Endothelial cell of hepatic sinusoid (primary cell): ENCODE measurements around the gene METTL23.
"Not testable (repeated sequence)": the region's sequence is repeated elsewhere in the genome, so short reads cannot be mapped to it uniquely, and the experiment has no call there.

Experiments used
- in situ Hi-C: cut with HindIII; loops from 2 replicates; pipeline ENCODE4 v1.10.0; 2017; ENCODE audit warnings: low sequenced_read_pairs

METTL23 gene

DNA sequence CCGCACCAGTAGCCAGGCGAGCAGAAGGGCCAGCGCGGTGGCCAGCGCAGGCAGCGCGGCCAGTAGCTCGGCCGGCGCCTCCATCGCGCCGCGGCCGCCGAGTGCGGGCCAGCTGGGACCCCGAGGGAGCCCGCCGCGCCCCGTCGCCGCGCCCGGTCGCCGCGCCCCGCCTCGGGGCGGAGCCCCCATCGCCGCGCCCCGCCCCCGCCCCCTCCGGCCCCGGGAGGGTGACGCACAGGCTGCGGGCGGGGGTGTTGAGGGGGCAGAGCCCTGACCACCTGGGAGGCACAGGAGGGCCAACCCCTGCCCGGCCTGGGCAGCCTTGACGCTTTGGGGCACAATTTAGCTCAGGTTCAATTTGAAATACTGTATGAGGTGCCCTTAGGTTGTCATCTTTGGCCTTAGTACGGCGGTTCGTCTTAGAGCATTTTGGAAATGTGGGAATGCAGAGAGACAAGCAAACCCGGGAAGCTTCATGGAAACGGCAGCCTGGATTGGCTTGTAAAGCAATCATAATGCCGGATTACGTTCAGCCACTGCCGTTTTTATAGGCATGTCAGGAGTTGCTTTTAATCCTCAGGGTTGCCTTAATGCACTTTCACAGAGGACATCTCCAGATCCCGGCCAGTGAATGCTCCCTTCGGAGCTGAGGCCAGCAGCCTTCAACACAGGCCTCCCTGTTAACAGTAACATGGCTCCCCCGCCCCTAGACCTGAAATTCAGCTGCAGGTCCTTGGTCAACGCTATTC, 15.6 kb upstream of the METTL23 start, which contains the start of gene MXRA7:
Gene MXRA7 (minus strand): TSS at position 103 of the 749 bp plus-strand sequence. CDS start 19 bp downstream, at position 84.
- in situ Hi-C loops: loop anchor here (10.0 kb wide), 2 partner anchors 66 to 136 kb away; partner anchors contain the start of gene ST6GALNAC1

DNA sequence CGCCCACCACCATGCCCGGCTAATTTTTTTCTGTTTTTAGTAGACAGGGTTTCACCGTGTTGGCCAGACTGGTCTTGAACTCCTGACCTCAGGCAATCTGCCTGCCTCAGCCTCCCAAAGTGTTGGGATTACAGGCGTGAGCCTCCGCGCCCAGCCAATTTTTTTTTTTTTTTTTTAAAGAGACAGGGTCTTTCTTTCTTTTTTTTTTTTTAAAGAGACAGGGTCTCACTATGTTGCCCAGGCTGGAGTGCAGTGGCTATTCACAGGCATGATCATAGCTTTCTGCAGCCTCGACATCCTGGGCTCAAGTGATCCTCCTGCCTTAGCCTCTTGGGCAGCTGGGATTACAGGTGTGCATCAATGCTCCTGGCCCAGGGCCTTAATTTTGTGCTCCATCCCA, 14.3 kb upstream of the METTL23 start:
- in situ Hi-C loops: loop anchor here (10.0 kb wide), 2 partner anchors 68 to 138 kb away; partner anchors contain the start of gene ST6GALNAC1

GRCh38 chr17:76713765-76714164, 12.9 kb upstream of the METTL23 start:
- in situ Hi-C loops: loop anchor here (10.0 kb wide), 2 partner anchors 69 to 139 kb away; partner anchors contain the start of gene ST6GALNAC1

GRCh38 chr17:76714336-76714735, 12.3 kb upstream of the METTL23 start:
- in situ Hi-C loops: loop anchor here (10.0 kb wide), 2 partner anchors 70 to 140 kb away; partner anchors contain the start of gene ST6GALNAC1

GRCh38 chr17:76714822-76715495, 11.7 kb upstream of the METTL23 start:
- in situ Hi-C loops: loop anchor here (10.0 kb wide), 2 partner anchors 70 to 140 kb away; partner anchors contain the start of gene ST6GALNAC1

GRCh38 chr17:76715496-76715830, 11.2 kb upstream of the METTL23 start:
- in situ Hi-C loops: loop anchor here (10.0 kb wide), 2 partner anchors 71 to 141 kb away; partner anchors contain the start of gene ST6GALNAC1

GRCh38 chr17:76716146-76716838, 10.3 kb upstream of the METTL23 start:
- in situ Hi-C loops: loop anchor here (10.0 kb wide), 2 partner anchors 71 to 141 kb away; partner anchors contain the start of gene ST6GALNAC1

GRCh38 chr17:76716839-76717215, 9.8 kb upstream of the METTL23 start:
- in situ Hi-C loops: loop anchor here (10.0 kb wide), 2 partner anchors 72 to 142 kb away; partner anchors contain the start of gene ST6GALNAC1

DNA sequence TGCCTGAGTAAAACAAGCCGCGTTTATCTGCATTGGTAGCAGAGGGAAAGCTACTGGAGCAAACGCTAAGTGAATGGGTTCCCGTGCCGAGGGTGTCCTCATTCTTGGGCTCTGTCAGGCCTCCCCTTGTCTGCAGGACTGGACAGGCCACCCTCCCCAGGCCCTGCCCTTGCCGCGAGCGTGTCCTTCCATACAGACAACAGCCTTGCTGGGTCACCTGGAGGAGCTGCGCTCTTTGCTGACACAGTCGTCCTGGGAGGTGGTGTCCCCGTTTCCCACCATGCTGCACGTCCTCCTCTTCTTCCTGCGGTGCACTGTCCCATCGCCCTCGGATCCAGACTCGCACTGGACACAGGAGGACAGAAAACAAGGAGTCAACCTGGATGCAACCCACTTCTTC, 8.1 kb upstream of the METTL23 start:
- in situ Hi-C loops: loop anchor here (10.0 kb wide), 2 partner anchors 74 to 144 kb away; partner anchors contain the start of gene ST6GALNAC1

GRCh38 chr17:76720211-76720610, 6.4 kb upstream of the METTL23 start:
- in situ Hi-C loops: no loop called here

DNA sequence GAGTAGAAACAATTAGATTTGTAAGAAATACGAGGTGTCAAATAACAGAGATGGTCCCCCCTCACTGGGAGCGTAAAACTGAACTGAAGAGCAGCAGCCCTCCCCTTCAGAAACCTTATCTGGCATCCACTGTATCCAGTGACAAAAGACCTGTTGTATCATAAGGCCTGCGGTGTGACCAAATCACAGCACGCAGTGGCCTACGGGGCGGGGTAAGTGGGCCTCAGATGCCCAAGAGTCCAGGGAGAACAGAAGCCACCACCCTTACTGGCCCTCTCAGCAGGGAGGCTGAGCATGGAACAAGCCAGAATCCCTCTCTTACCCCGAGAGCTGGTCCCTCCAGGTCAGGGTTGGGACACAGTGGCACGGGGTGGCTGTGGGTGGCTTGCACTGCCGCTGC, 5.7 kb upstream of the METTL23 start:
- in situ Hi-C loops: no loop called here

DNA sequence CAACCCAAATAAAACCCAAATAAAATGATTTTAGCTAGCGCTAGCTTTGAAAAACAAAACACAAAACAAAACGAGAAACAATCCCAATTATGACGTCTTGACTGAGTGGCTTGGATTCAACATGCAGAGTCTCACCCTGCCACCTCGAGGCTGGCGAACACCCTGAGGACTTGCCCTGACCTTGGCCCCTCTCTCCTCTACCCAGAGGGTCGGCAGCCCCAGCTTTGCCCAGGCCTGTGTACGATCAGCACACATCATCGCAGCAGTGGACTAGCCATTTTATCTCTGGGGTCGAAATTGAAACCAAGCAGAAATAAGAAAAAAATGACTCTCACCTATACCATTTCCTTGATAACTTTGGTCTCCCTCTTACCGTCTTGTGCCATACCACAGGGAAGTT, 5.2 kb upstream of the METTL23 start:
- in situ Hi-C loops: no loop called here

DNA sequence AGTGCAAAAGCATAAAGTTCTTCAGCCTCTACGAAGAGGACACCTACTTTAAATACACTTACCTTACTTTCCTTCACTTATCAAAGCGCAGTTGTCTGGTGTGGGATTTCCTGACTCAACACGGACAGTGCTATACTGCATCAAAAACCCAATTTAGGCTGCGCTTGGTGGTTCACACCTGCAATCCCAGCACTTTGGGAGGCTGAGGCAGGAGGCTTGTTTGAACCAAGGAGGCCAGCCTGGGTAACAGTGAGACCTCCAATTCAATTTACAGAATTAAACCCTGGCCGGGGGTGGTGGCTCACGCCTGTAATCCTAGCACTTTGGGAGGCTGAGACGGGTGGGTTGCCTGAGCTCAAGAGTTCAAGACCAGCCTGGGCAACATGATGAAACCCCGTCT, 4.4 kb upstream of the METTL23 start:
- in situ Hi-C loops: no loop called here

DNA sequence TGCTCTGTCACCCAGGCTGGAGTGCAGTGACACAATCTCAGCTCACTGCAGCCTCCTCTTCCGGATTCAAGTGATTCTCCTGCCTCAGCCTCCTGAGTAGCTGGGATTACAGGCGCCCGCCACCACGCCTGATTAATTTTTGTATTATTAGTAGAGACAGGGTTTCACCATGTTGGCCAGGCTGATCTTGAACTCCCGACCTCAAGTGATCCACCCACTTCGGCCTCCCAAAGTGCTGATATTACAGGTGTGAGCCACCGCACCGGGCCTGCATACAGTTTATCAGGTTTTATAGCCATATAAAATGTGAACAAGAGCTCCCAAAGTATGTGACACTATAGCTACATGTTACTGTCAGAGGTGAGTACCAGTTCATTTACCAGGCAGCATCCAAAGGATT, 3.7 kb upstream of the METTL23 start:
- in situ Hi-C loops: not testable (repeated sequence)

DNA sequence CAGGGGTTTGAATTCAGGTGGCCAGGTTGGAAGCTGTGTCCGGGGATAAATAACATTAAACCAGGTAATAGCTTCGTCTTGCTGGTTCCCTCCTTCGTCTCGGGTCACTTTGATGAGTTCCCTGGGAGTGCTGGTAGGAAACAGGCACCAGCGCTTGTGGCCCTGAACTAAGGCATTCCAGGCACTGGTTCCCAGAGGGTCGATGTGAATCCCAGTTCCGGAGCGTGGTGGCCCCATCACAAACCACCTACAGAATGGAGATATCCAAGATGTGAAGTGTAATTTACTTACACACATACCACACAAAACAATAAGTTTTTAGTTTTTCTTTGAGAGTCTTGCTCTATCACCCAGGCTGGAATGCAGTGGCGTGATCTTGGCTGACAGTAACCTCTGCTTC, 2.8 kb upstream of the METTL23 start:
- in situ Hi-C loops: no loop called here

GRCh38 chr17:76725580-76726230, 934 bp upstream of the METTL23 start:
- in situ Hi-C loops: loop anchor here (25.0 kb wide), 1 partner anchor 437 kb away; no protein-coding TSS in a partner anchor

DNA sequence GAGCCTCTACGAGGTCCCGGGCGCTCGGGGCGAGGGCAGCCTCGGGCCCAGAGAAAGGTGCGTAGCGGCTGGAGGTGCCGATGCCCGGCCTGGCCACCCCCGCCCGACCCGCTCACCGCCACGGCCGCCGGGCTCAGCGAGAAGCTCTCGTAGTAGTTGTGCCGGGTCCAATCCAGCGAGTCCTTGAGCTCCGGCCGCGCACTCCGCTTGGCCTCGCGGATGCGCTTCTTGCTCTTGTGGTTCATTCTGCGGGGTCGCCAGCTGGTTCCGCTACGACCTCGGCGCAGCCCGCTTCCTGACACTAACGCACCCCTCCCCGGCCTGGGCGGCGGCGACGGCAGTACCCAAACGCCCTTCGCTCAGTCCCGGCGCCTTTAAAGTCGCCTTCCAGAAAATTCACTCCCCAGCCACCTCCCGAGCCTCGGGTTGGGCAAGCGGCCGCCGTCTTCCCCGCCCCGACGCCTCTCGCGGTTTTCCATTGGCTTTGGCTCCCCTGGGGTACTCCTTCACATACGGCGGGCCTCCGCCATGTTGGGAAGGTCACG, 336 bp upstream of the METTL23 start, which contains the start of gene JMJD6:
Gene JMJD6 (minus strand): TSS at position 376 of the 545 bp plus-strand sequence. CDS start 131 bp downstream, at position 245.
- in situ Hi-C loops: loop anchor here (25.0 kb wide), 1 partner anchor 436 kb away; no protein-coding TSS in a partner anchor

GRCh38 chr17:76727745-76728456, 1.3 kb downstream of the METTL23 start:
- in situ Hi-C loops: loop anchor here (25.0 kb wide), 1 partner anchor 434 kb away; no protein-coding TSS in a partner anchor
